Measurements from ENCODE around the gene HK3.

Gene HK3, protein sequence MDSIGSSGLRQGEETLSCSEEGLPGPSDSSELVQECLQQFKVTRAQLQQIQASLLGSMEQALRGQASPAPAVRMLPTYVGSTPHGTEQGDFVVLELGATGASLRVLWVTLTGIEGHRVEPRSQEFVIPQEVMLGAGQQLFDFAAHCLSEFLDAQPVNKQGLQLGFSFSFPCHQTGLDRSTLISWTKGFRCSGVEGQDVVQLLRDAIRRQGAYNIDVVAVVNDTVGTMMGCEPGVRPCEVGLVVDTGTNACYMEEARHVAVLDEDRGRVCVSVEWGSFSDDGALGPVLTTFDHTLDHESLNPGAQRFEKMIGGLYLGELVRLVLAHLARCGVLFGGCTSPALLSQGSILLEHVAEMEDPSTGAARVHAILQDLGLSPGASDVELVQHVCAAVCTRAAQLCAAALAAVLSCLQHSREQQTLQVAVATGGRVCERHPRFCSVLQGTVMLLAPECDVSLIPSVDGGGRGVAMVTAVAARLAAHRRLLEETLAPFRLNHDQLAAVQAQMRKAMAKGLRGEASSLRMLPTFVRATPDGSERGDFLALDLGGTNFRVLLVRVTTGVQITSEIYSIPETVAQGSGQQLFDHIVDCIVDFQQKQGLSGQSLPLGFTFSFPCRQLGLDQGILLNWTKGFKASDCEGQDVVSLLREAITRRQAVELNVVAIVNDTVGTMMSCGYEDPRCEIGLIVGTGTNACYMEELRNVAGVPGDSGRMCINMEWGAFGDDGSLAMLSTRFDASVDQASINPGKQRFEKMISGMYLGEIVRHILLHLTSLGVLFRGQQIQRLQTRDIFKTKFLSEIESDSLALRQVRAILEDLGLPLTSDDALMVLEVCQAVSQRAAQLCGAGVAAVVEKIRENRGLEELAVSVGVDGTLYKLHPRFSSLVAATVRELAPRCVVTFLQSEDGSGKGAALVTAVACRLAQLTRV

DNA sequence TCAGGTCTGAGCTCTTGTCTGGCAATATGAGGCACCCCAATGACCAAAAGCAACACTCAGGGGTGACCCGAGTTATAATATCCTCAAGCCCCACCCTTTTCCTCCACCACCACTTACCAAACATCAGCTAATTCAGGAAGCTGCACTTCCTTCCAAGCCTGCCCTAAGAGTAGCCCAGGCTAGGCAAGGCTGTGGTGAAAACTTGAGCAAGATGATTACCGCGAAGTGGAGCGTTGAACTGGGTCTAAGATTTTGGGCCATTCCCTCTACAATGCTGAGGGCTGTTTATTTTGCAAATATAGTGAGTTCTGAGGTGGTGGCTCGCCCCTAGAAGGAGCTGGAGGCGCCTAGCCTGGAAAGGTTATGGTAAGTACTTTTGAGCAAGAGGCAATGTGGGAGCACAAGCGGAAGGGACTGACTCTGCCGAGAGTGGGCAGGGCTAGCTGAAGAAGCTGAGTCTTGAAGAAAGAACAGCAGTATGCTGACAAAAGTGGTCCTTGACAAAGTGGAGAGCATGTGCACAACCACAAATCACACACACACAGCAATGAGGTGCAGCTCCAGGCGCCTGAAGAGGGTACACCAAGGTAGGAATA is at the start of gene HK3:
HK3 (minus strand) TSS at position 51 of the 596 bp plus-strand sequence. CDS start 3,187 bp downstream, outside the sequence.
- no peak for DNase-seq

DNA sequence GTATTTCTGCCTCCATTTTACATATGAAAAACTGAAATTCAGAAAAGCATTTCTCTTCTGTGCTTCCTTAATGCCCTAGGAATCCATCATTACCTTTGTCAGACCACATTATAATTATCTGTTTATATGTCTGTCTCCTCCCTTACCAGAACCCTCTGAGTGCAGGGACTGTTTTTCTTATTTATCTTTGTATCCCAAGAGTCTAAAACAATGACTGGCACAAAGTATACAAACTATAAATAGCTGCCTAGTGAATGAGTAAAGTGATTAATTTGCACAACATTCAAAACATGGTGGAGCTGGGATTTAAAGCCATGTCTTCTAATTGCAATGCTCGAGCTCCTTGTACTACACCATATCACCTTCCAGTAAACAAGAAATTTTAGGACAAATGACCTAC is 49.3 kb upstream of the HK3 start:
- no peak for DNase-seq

DNA sequence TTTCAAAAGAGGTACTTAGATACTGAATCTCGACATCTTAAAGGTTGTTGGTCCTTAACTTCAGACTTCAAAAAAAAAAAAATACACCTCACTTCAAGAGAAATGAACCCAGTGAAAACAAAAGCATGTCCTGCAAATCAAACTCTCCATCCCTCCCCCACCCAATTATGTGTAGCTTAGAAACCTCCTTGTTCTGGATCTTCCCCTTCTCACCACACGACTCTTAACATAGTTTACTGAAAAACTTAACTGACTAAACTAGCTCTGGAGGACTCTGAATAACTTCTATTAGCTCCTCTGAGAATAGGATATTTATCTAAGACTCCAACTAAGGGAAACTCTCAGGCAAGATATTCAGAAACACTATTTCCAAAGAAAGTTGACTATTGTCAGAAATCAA is 48.7 kb upstream of the HK3 start:
- DNase-seq, result no peak

DNA sequence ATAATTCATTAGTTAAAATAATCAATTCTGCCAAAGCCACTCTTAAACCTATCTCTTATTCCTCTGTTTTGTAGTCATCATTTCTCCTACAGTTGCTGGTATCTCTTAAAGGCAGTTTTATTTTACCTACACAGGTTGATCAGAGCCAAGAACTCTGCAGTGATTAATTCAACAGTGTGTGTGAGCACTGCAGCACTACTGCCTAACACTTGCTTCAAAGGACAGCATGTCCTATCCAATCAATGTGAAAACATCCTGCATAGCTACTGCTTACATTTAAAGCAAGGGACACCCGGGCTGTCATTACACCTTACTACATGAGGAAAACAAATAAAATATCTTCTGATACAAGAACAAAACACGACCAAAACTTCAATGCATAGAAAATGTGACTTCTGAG is 45.1 kb upstream of the HK3 start:
- no peak for DNase-seq

DNA sequence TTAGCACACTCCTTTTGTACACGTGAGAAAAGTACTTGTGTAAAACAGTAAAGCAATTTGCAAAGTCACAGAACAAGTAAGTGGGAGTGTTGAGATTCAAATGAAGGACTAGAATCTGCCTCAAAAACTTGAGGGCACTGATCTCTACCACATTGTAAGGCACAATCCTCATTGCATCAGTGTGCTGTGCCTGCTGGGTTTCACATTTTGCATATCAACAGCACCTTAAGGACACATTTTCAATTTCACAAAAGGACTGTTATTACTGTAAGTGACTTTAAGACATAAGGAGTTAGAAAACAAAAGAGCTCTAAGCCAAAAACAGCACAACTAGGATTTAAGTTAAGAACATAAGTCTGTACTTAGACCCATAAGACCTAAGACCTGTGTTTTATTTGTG is 44.7 kb upstream of the HK3 start:
- no peak for DNase-seq

DNA sequence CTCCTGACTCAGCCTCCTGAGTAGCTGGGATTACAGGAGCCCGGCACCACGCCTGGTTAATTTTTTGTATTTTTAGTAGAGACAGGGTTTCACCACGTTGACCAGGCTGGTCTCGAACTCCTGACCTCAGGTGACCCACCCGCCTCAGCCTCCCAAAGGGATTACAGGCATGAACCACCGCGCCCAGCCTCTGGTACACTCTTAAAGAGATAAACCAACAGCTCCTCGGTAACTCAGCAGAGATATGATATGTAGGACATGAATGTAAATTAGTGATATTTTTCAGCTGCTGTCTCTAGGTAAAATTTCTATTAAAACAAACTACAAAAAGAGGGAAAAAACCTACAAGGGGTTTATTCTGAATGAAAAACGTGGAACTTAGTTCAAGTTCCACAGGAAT is 42.8 kb upstream of the HK3 start:
- no peak for DNase-seq

DNA sequence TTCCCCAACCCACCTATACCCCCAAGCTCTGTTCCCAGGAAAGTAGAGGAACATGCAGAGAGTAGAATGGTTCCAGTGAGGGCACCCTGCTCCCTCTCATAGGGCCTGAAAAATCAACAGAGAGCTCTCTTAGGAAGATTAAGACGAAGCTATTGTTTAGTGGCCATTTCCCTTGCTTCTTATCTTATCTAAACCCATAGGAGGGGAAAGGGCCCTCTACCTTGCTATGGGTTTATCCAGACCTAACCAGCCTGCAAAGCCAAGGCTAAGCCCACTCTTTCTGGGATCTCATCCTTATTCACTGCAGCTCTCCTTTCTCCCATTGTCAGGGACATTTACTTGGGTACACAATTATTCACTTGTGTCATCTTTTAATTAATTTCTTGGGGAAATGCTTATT is 39.3 kb upstream of the HK3 start:
- DNase-seq, result no peak

DNA sequence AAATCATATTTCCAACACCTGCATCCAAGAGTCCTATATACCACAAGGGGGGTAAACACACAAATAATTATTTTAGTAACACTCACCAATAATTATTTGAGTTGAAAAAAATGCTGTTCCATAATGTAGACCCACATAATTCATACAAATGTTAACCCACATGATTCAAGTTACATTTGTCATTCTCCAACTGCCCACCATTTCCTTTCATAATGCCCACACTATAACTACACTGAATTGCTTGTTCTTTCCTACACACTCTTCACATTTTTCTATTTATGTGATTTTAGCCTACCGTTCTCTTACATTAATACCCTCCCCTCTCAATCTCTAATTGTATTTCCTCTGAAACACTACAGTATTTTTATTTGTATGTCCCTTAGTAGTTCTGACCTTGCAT is 35.9 kb upstream of the HK3 start:
- no peak for DNase-seq

DNA sequence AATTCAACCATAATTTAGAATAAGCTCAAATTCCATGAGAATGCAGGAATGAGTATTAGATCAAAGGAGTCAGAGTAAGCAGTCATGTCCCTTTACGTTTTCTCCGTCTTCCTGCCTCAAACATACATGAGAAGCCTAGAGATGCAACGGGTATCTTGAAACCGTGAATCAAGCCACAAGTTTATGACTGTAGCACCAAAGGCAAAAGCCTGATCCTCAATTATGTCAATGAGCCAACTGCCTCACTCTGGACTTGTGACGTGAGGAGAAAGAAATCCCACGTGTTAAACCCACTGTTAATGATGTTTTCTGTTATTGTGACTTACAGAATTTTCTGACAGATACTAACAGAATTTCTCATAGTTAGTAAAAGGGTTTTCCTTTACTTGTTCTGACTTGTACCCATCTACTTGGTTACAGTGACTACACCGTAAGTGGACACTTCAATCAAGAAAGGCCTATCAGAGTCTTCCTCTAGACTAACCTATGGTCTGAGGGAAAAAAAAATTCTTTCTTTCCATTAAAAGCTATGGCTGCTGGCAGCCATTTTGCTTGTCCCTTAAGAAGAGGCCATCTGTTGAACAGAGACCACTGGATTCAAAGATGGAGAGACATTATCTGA is 35.3 kb upstream of the HK3 start:
- no peak for DNase-seq

DNA sequence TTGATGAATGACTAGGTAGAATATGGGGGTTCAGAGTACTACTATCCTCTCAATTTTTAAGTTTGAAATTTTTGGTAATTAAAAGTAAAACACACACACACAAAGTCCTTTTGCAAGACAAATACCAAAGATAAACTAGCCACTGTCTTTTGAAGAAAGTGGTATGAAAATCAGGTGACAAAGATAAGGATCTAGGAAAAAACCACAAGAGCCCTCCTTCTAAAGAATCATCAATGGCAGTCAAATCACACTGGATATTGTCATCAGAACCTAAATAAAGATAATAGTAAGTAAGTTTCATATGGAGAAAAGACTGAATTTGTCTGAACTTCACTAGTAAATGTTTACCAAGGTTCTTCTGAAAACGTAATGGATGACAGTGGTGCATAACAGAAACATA is 30.5 kb upstream of the HK3 start:
- no peak for DNase-seq

DNA sequence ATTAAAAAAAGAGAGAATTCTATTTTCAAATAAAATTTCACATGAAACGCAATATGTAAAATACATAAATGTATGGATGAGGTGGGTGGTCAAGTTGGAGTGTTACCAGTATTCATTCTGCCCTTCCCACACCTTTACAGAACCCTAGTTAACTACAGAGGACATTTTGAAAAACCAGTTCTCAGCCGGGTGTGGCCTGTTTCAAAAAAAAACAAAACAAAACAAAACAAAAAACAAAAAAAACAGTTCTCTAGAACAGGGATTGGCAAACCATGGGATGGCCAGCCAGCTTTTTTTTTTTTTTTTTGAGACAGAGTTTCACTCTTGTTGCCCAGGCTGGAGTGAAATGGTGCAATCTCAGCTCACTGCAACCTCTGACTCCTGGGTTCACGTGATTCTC is 28.4 kb upstream of the HK3 start:
- DNase-seq, result no peak

DNA sequence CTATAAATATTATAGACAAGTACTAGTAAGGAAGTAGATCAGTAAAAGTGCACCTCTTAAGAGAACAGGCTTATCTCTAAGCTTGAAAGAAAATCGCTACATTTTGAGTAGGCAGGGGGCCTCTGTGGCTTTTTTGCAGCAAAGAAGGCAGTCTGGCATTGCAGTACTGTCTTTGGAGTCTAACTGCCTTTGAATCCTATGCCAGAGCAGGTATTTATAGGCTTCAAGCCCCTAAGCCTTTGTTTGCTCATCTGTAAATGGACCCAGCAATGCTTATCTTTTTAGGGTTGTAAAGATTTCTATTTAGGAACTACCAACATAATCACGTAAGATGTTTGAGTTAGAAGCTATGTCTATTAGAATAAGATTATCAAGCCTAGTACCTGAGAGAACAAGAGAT is 23.7 kb upstream of the HK3 start:
- DNase-seq, result no peak

DNA sequence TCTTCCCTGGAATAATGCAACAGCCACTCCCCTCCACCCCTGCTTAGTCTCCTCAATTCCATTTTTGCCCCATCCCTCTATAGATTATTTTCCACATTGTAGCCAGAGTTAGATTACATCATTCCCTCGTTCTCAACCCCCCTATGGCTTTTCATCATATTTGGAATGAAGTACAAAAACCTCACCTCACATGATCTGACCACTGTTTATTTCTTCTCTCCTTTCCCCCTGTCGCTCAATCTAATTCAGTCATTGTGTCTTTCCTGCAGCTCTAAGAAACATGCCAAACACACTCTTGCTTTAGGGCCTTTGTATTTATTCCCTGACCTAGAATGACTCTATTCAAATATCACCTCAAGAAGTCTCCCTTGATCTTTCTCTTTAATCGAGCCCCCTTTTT is 22.6 kb upstream of the HK3 start:
- no peak for DNase-seq

DNA sequence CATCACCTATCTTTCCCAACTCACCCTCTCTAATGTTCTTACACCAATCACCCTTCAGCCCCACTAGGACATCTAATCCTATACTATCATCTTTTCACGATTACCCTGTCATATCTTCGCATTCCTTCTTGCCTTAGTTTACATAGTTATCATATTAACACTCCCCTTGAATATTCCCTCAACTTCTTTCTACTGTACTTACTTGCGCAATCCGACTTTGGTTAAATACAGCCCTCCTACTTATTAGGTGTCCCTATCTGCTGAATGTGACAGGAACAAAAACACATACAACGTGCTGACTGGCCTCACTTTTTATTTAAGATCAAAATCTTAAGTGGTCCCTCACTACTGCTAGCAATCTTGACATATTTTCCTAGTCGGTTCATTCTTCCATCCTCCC is 19.5 kb upstream of the HK3 start:
- no peak for DNase-seq

DNA sequence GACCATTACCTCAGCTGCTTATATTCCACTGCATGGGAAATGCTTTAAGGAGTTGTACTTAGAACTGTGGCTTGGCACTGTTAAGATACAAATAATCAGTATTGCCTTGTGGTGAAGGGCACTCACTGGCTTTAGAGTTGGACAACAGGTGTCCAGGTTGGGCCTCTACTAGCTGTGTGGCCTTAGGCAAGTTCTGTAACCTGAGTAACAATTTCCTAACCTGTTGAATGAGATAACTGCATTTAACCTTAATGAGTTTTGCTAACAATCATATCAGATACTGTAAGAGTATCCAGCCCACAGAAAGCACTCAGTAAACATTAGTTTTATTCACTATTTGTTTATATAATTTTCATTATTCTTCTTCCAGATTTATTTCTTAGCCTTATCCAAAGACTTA is 17.2 kb upstream of the HK3 start:
- no peak for DNase-seq

DNA sequence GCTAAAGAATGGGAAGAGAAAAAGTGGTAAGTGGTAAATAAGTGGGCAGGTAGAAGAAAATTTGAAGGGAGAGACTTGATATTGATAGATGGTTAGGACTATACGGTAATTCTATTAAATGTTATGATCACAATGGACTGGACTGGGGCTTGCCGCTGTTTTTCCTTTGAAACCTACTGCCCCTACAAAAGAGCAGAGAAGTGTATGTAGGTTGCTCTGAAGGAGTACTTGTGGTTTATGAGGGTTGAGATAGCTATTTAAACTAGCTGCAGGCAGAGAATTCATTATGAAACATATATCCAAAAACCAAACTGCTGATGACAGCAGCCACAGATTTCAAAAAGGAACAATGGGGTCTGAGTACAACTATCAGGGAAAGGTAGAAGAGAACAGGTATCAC is 16.8 kb upstream of the HK3 start:
- no peak for DNase-seq

DNA sequence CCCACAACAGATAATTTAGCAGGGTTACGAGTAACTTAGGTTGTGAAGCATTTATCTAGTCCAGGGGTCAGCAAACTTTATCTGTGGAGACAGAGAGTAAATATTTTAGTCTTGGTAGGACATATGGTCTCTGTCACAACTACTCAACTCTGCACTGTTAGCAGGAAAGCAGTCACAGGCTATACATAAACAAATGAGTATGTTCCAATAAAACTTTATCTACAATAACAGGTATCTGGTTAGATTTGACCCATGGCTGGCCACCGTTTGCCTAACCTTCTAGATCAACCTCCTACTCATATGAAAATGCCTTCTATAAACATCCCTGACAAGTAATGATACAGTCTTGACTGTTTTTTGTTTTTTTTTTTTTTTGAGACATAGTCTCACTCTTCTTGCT is 13.0 kb upstream of the HK3 start:
- no peak for DNase-seq

DNA sequence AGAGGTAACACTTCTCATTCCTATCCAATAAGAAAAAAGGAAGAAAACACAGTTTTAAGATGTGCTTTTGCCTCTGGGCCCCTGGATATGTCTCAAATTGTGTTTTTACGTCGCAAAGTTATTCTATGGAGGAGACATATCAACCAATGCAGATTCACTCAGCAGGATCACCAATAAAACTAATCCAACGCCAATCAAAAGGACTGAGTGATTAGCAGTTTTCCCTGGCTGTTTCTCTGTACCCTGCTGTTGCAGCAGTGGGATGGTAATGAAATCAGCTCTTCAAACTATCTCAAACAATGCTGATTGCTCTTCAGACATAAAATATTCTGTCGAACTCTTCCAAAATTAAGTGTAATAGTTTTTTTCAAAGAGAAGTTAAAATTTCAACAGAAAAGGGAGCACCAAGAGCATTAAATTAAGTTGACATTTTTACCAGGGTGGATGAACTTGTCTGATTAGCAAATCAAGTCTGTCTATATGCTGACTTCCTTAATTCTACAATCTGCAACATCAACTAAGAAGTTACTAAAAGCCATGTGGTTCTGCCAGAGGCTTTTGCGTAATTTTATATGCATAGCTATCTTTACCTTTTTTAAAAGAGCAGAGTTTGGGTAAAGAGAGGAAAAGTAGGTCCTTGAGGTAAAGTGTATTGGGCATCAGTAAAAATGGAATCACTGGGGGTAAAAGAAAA is 9.7 kb upstream of the HK3 start:
- DNase-seq, result no peak

DNA sequence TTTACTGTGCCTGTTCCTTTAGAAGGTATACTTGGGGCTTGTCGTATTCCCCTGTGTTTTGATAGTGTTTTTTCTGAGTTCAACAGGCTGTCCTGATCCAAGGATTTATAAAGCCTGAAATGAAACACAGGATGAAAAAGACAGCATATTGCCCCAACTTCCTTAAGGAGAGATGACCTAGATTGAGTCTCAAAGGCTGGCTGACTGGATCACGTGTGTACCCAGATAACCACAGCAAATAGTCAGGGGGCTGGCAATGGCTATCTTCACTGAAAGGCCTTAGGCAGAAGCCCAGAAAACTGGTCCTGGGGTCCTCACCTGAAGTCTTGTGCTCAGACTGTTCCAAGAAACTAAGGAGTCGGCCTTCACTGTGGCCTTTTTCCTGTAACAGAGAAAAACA is 7.7 kb upstream of the HK3 start:
- DNase-seq, result no peak

DNA sequence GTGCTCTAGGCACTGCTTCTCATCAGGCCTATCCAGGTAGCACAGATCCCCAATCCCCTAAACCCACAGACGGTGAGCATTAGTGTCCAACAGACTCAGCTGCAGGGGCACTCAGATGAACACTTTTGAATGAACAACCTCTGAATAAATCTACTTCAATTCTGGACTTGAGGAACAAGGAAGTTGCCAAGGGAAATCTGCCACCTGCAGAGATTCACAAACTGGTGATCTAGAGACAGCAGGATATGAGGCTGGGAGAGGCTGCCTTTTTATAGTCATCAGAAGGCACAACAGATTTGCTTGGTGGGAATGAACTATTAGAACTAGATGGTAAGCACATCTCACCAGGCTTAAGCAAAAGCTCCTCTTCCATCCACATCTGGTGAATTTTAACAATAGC is 7.0 kb upstream of the HK3 start:
- DNase-seq, result no peak

DNA sequence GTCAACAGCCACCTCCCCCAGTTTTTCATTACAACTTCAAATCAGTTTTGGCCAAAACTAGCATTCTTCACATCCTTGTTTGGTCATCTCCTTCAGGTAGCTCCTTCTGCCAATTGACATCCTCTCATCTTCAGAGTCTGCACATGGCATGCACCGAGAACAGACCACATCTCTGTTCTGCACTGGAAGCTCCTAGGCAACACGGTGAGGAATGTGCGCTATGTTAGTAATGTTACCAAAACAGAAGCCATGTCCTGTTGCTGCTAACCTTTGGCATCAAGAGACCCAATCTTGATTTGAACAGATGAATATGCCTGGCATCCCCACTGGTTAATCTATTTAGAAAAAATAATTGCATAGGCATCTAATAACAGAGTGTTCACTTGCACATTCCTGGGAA is 5.1 kb upstream of the HK3 start:
- DNase-seq, result no peak

DNA sequence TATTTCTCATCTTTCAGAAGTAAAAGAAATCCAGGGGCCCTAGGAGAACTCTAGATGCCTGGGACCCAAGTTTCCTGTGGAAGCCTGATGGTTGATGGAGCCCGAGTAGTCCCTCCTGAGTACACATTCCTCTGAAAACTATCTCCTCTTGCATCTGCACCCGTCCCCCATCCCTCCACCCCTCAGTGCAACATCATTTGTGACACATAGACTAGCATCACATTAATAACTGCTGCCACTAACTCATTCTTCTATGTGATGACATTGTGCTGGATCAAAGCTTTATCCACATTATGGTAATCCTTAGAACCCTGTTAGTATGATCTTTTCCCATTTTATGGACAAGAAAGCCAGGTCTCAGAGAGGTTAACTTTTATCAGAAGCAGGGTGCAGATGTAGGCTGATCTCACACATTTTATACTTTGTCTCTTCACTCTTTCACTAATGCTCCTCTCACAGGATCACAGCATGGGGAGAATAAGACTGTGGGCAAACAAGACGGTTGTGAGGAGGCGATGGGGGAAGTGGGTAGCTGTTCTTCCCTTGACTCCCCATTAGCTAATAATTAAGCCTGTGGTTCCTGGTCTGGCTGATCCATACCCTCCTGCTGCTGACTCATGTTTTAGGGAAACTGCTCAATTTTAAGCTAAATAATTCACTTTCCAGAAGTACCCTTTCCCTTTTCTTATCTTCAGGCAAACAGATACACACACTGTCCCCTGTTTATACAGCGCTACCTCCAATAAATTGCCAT is 3.9 kb upstream of the HK3 start:
- no peak for DNase-seq
